IPS DF 6.9 (cell line): ENCODE data around the gene GRM2.

Experiments
- DNase-seq: peaks from one replicate; pipeline ENCODE4 v3.0.0-alpha.2; 2013; ENCODE audit warnings: low read depth, low spot score
- H3K27ac ChIP-seq: one replicate; pipeline ENCODE4 v1.5.1; 2013; ENCODE audit warnings: low read length, control low read depth
- H3K27me3 ChIP-seq: 2 replicates; pipeline ENCODE4 v1.6.1; 2013; ENCODE audit warnings: mild to moderate bottlenecking, low read length; ENCODE audit not compliant: control insufficient read depth, insufficient read depth
- H3K36me3 ChIP-seq: 2 replicates; pipeline ENCODE4 v1.6.1; 2013; ENCODE audit warnings: low read length; ENCODE audit not compliant: control insufficient read depth, insufficient read depth
- H3K4me1 ChIP-seq: 2 replicates; pipeline ENCODE4 v1.6.1; 2013; ENCODE audit warnings: low read length; ENCODE audit not compliant: control insufficient read depth, insufficient read depth
- H3K4me3 ChIP-seq: 2 replicates; pipeline ENCODE4 v1.5.1; 2013; ENCODE audit warnings: mild to moderate bottlenecking, low read length
- H3K9me3 ChIP-seq: 2 replicates; pipeline ENCODE4 v1.6.1; 2013; ENCODE audit warnings: low read length, inconsistent platforms; ENCODE audit not compliant: control insufficient read depth, insufficient read depth
- WGBS: extraction: QIAGEN DNeasy Blood & Tissue Kit; methylation state at CpG from one replicate; pipeline ENCODE4 v1.1.7; 2013; ENCODE audit warnings: mixed read lengths, missing lambda C conversion rate; ENCODE audit not compliant: insufficient read length, insufficient coverage; 5-methylcytosine and 5-hydroxymethylcytosine counted together

Gene GRM2

GRCh38 chr3:51705276-51706020 lies 1.4 kb upstream of the GRM2 start:
- H3K4me1 ChIP-seq = peaks cover 4% of the 10 kb centered on the region
- DNase-seq = no peak
- no peaks in the 10 kb centered on the region for H3K36me3 ChIP-seq
- peaks cover 13% of the 10 kb centered on the region for H3K27me3 ChIP-seq
- no peak overlapping the region for H3K27ac ChIP-seq
- no peaks in the 10 kb centered on the region for H3K9me3 ChIP-seq
- WGBS = no CpG with 5 or more reads among the region's 8 CpGs
- H3K4me3 ChIP-seq = no peak overlapping the region

- Histone ChIP-seq H3K27me3 (peaks cover 13% of the 10 kb centered on the region), H3K4me3 (no peak overlapping the region), H3K36me3 (no peaks in the 10 kb centered on the region), H3K4me1 (peaks cover 4% of the 10 kb centered on the region), H3K27ac (no peak overlapping the region), H3K9me3 (no peaks in the 10 kb centered on the region)
- WGBS = no CpG with 5 or more reads among the region's 3 CpGs
- DNase-seq = no peak
These were observed 815 bp upstream of the GRM2 start for GRCh38 chr3:51706021-51706485.

GRCh38 chr3:51708216-51708845 lies 1.5 kb downstream of the GRM2 start:
- WGBS = no CpG with 5 or more reads among the region's 3 CpGs
- no peaks in the 10 kb centered on the region for H3K9me3 ChIP-seq
- DNase-seq = no peak
- peaks cover 4% of the 10 kb centered on the region for H3K4me1 ChIP-seq
- H3K36me3 ChIP-seq = no peaks in the 10 kb centered on the region
- no peak overlapping the region for H3K27ac ChIP-seq
- peaks cover 13% of the 10 kb centered on the region for H3K27me3 ChIP-seq
- no peak overlapping the region for H3K4me3 ChIP-seq

- no peak overlapping the region for H3K27ac ChIP-seq
- peaks cover 13% of the 10 kb centered on the region for H3K27me3 ChIP-seq
- no peaks in the 10 kb centered on the region; the same call in 1 of the 2 replicates for H3K4me1 ChIP-seq
- WGBS = no CpG with 5 or more reads among the region's 17 CpGs
- no peaks in the 10 kb centered on the region for H3K9me3 ChIP-seq
- no peak overlapping the region for H3K4me3 ChIP-seq
- no peaks in the 10 kb centered on the region for H3K36me3 ChIP-seq
- DNase-seq = no peak
These were observed 2.1 kb downstream of the GRM2 start for GRCh38 chr3:51709004-51709420.

GRCh38 chr3:51709675-51710074 lies 2.8 kb downstream of the GRM2 start:
- no CpG with 5 or more reads among the region's 4 CpGs for WGBS
- H3K27ac ChIP-seq = no peak overlapping the region
- H3K4me1 ChIP-seq = no peaks in the 10 kb centered on the region; the same call in 1 of the 2 replicates
- no peaks in the 10 kb centered on the region for H3K9me3 ChIP-seq
- no peak for DNase-seq
- H3K4me3 ChIP-seq = no peak overlapping the region
- peaks cover 13% of the 10 kb centered on the region for H3K27me3 ChIP-seq
- H3K36me3 ChIP-seq = no peaks in the 10 kb centered on the region

- Histone ChIP-seq H3K4me3 (no peak overlapping the region), H3K27me3 (peaks cover 13% of the 10 kb centered on the region), H3K9me3 (no peaks in the 10 kb centered on the region), H3K27ac (no peak overlapping the region), H3K4me1 (no peaks in the 10 kb centered on the region), H3K36me3 (no peaks in the 10 kb centered on the region)
- no CpG with 5 or more reads among the region's 10 CpGs for WGBS
- DNase-seq = no peak
These were observed 3.9 kb downstream of the GRM2 start for GRCh38 chr3:51710631-51711351.

- no CpG with 5 or more reads among the region's 8 CpGs for WGBS
- H3K27me3 ChIP-seq = peaks cover 13% of the 10 kb centered on the region
- H3K27ac ChIP-seq = no peak overlapping the region
- no peak overlapping the region for H3K4me3 ChIP-seq
- H3K4me1 ChIP-seq = no peaks in the 10 kb centered on the region
- no peak for DNase-seq
- H3K36me3 ChIP-seq = no peaks in the 10 kb centered on the region
- H3K9me3 ChIP-seq = no peaks in the 10 kb centered on the region
These were observed 4.6 kb downstream of the GRM2 start for GRCh38 chr3:51711352-51712037.

- Histone ChIP-seq H3K36me3 (no peaks in the 10 kb centered on the region), H3K27me3 (peaks cover 13% of the 10 kb centered on the region), H3K4me1 (no peaks in the 10 kb centered on the region; the same call in 1 of the 2 replicates), H3K4me3 (no peak overlapping the region), H3K9me3 (no peaks in the 10 kb centered on the region), H3K27ac (no peak overlapping the region)
- WGBS = no CpG with 5 or more reads among the region's 1 CpG
- DNase-seq = no peak
These were observed 5.2 kb downstream of the GRM2 start for GRCh38 chr3:51712038-51712420.

GRCh38 chr3:51712511-51712931 lies 5.7 kb downstream of the GRM2 start:
- Histone ChIP-seq H3K4me3 (no peak overlapping the region), H3K9me3 (no peaks in the 10 kb centered on the region), H3K27me3 (peaks cover 10% of the 10 kb centered on the region), H3K4me1 (no peaks in the 10 kb centered on the region; the same call in 1 of the 2 replicates), H3K27ac (no peak overlapping the region), H3K36me3 (no peaks in the 10 kb centered on the region)
- DNase-seq = no peak
- no CpG with 5 or more reads among the region's 20 CpGs for WGBS

- peaks cover 5% of the 10 kb centered on the region; the same call in 1 of the 2 replicates for H3K27me3 ChIP-seq
- no peak overlapping the region for H3K4me3 ChIP-seq
- no peaks in the 10 kb centered on the region for H3K36me3 ChIP-seq
- WGBS = no CpG with 5 or more reads among the region's 19 CpGs
- no peak for DNase-seq
- no peak overlapping the region for H3K27ac ChIP-seq
- no peaks in the 10 kb centered on the region for H3K9me3 ChIP-seq
- no peaks in the 10 kb centered on the region; the same call in 1 of the 2 replicates for H3K4me1 ChIP-seq
These were observed 6.1 kb downstream of the GRM2 start for GRCh38 chr3:51712963-51713362.
